Smooth muscle cell of bladder (primary cell): ENCODE data around the gene CAMK2B. TPM values are rescaled to one million over a fixed set of nuclear protein-coding genes. Genes with fewer than 3 reads are reported as not detected.

Source experiments
- total RNA-seq: library from RNA; depleted of rRNA; stranded (reverse); fragments of >200 nt; gene quantifications from 2 replicates; pipeline ENCODE4 v1.2.3, GENCODE V29; 2014

Gene CAMK2B
- total RNA-seq: 0.09 and 0.14 TPM in 2 replicates

GRCh38 chr7:44325201-44325671 is at the start of gene CAMK2B:
TSS of gene CAMK2B (minus strand) at chr7:44325594. CDS start at chr7:44325421, 173 bp downstream.

GRCh38 chr7:44200699-44201461 is 124.5 kb downstream of the CAMK2B start, which contains the start of gene YKT6:
TSS of gene YKT6 (plus strand) at chr7:44200978. CDS start at chr7:44201136, 158 bp downstream.

GRCh38 chr7:44189286-44189992 is 136.0 kb downstream of the CAMK2B start, which contains the start of gene GCK:
TSS of gene GCK (minus strand) at chr7:44189439. CDS start at chr7:44188953, 486 bp downstream.

Other genes with a start within 250 kb of the CAMK2B start
- 6.0 and 10.5 TPM in 2 replicates for gene POLM, start 243.1 kb downstream of the CAMK2B start, total RNA-seq
- gene AEBP1, start 221.2 kb downstream of the CAMK2B start, total RNA-seq: 15.5 and 53.1 TPM in 2 replicates
- 79.6 and 94.9 TPM in 2 replicates for gene POLD2, start 202.0 kb downstream of the CAMK2B start, total RNA-seq
- gene MYL7, start 184.3 kb downstream of the CAMK2B start, total RNA-seq: not detected in 2 replicates
- gene GCK, start 136.2 kb downstream of the CAMK2B start, total RNA-seq: 1.0 and 1.4 TPM in 2 replicates
- 79.2 and 88.1 TPM in 2 replicates for gene YKT6, start 124.6 kb downstream of the CAMK2B start, total RNA-seq
- gene NUDCD3, start 165.1 kb upstream of the CAMK2B start, total RNA-seq: 75.5 and 102 TPM in 2 replicates
- 0.09 and 0.14 TPM in 2 replicates for gene NPC1L1, start 215.7 kb upstream of the CAMK2B start, total RNA-seq
- 38.8 and 45.3 TPM in 2 replicates for gene DDX56, start 248.3 kb upstream of the CAMK2B start, total RNA-seq